HL-60/S4 (cell line): ENCODE measurements around the gene ZC3H11A.
"Not testable (repeated sequence)": the region's sequence is repeated elsewhere in the genome, so short reads cannot be mapped to it uniquely, and the experiment has no call there.

ENCODE experiments used
- in situ Hi-C: fragments of 300-500 bp; cut with MboI; formaldehyde crosslinking; loops from 2 replicates; pipeline ENCODE4 v1.14.3; 2022; ENCODE audit warnings: low sequenced_read_pairs

ZC3H11A gene

DNA sequence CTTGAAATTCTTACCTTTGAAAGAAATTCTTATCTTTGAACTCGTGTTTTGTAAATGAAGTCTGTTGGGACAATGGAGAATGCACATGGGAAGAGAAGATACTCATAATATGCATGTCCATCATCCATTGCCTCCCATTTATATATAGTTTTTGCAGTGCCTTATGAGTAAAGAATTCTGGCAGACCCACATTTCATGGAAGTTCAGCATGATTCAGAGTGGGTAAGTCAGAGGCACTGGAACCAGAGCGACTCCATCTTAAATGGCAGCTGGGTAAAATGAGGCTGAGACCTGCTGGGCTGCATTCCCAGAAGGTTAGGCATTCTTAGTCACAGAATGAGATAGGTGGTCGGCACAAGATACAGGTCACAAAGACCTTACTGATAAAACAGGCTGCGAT is 16.6 kb upstream of the ZC3H11A start:
- in situ Hi-C loops = no loop called here

DNA sequence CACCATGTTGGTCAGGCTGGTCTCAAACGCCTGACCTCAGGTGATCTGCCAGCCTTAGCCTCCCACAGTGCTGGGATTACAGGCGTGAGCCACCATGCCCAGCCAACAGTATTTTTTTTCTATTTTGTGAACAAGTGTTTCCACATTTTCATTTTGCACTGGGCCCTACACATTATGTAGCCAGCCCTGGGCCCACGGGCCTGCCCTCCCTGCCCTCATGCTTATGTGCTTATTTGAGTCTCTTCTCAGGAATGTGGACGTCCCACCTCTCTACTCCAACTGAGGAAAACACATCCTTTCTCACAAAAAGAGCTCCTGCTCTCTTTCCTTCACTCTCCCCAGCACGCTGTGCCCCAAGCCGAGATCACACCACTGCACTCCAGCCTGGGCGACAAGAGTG is 13.5 kb upstream of the ZC3H11A start:
- in situ Hi-C loops = no loop called here

DNA sequence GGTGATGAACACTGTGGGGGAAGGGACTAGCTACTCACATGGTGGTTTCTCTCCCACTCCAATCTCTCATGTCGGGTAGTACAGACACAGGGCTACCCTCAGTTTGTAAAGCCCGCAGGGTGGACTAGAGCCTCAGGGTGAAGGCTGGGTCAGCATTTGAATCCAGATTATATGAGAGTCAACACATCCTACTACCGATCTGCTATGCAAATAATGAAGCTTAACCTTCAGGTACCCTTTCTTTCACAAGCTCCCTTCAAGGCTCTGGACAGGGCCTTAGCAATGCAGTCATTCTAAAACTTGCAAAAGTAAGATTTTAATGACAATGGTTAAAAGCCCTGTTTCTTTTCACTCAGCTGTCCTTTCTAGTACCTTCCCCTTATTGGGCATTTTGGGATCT is 5.5 kb upstream of the ZC3H11A start:
- in situ Hi-C loops = no loop called here

DNA sequence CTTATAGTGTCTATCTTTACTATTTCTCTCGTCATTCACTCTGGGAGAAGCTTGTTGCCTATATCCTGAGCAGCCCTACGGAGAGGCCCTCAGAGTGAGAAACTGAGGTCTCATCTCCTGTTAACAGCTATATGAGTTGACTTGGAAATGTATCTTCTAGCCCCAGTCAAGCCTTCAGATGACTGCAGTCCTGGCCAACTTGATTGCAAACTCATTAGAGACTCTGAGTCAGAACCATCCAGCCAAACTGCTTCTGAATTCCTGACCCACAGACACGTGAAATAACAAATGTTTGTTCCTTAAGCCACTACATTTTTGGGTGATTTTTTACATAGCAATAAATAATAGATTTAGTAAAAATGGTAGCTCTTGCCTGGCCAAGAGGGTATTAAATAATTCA is 3.9 kb upstream of the ZC3H11A start:
- in situ Hi-C loops = no loop called here

DNA sequence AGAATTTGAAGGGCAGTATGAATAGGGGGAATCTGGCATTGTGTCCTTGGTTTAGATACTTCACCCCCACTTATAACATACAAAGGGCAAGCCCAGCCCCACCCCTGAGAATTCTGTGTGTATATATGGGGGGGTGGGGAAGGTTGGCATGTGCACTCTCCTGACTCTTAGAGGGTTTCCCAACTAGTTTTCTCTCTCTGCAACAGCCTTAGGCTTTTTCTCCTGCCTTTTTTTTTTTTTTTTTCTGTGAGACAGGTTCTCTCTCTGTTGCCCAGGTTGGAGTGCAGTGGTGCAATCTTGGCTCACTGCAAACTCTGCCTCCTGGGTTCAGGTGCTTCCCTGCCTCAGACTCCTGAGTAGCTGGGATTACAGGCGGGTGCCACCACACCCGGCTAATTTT is 2.9 kb upstream of the ZC3H11A start:
- in situ Hi-C loops = no loop called here

DNA sequence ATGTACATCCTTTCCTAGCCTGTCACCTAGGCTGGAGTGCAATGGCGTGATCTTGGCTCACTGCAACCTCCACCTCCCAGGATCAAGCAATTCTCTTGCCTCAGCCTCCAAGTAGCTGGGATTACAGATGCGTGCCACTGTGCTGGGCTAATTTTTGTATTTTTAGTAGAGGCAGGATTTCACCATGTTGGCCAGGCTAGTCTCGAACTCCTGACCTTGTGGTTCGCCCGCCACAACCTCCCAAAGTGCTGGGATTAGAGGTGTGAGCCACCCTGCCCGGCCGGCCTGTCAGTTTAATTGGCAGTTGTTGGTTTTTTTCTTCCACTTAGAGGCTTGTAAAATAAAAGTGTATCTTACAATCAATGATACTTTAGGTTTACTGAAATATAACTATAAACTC is 1.9 kb upstream of the ZC3H11A start:
- in situ Hi-C loops = not testable (repeated sequence)

DNA sequence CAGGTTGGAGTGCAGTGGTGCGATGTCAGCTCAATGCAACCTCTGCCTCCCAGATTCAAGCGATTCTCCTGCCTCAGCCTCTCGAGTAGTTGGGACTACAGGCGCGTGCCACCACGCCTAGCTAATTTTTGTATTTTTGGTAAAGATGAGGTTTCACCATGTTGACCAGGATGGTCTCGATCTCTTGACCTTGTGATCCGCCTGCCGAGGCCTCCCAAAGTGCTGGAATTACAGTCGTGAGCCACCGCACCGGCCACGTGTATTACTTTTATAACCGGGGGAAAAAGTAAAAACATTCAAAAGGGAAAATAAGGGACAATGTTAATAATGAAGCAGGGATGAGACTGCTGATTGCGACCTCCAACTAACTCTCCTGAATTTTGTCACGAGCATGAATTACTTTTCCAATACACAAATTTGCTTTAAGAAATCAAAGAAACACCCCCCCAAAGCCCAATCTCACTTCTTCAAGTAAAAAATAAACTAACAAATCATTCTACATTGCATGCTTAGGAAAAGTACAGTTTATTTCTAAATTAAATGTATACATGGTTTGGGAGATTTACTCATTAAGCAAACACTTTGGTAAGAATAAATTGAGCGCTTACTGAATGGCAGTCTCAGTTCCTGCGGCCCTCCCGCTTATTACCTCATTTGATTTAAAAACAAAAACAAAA is 521 bp upstream of the ZC3H11A start:
- in situ Hi-C loops = no loop called here

DNA sequence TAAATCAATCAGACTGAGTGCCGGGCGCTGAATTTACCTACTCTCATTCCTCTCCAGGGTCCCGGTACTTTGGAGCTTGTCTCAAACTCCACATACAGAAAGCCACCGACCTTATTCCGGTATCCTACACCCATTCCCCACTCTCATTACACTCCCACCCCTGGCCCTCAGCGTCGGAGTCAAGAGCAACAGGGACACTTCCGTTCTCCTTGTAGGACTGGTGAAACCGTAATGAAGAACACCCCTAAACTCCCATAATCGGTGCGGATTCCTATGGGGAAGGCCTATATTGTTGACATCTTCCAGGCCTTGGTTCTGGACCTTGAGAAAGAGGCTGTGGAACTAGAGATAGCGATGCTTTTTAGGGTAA is 798 bp downstream of the ZC3H11A start:
- in situ Hi-C loops = no loop called here

DNA sequence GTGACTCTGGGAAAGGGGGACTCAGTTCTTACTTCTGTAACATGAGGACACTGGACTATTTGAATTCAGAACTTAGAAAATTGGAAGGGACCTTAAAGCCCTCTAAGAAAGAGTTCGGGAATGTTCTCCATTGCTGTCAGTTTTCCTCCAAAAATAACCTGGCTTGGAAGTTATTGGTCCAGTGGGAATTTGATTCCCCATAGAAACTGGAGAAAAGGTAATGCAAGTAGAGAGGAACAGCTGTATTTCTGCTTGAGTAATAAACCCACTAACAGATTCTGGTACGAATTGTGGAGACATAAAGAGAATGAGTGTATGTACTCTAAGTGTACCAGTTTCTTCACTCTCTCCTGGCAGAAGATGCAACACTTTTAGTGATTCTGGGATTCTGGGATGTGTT is 1.8 kb downstream of the ZC3H11A start:
- in situ Hi-C loops = no loop called here

DNA sequence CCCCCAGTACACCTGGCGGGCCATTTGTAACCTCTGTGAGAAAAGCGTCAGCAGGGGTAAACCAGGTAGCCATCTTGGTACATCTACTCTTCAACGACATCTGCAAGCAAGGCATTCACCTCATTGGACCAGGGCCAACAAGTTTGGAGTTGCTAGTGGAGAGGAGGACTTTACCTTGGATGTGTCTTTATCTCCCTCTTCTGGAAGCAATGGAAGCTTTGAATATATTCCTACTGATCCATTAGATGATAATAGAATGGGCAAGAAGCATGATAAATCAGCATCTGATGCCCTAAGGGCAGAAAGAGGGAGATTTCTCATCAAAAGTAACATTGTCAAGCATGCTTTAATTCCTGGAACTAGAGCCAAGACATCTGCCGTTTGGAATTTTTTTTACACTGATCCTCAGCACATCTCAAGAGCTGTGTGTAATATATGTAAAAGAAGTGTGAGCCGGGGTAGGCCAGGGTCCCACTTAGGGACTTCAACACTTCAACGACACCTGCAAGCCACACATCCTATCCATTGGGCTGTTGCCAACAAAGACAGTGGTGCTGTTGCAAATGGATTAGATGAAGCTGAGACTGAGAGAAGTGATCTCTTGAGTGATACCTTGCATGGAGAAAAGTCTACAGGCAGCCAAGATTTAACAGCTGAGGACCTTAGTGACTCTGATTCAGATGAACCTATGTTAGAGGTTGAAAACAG is 2.7 kb downstream of the ZC3H11A start:
- in situ Hi-C loops = no loop called here

DNA sequence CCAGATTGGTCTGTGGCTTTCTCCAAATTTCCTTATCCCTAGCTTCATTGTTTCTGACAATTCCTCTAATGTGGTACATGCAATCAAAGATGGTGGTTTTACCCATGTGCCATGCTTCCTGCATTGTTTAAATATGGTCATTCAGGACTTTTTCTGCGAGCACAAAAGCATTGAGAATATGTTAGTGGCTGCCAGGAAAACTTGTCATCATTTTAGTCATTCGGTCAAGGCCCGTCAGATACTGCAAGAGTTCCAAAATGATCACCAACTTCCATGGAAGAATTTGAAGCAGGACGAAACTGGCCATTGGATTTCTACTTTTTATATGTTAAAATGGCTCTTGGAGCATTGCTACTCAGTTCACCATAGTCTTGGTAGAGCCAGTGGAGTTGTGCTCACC is 3.7 kb downstream of the ZC3H11A start:
- in situ Hi-C loops = no loop called here

DNA sequence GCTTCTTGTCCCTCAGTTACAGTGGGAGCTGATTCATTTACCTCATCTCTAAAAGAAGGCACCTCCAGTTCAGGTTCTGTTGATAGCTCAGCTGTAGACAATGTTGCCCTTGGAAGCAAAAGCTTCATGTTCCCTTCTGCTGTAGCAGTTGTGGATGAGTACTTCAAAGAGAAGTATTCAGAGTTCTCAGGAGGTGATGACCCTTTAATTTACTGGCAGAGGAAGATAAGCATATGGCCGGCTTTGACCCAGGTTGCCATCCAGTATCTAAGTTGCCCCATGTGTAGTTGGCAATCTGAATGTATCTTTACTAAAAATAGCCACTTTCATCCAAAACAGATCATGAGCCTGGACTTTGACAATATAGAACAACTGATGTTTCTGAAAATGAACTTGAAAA is 4.5 kb downstream of the ZC3H11A start:
- in situ Hi-C loops = no loop called here

DNA sequence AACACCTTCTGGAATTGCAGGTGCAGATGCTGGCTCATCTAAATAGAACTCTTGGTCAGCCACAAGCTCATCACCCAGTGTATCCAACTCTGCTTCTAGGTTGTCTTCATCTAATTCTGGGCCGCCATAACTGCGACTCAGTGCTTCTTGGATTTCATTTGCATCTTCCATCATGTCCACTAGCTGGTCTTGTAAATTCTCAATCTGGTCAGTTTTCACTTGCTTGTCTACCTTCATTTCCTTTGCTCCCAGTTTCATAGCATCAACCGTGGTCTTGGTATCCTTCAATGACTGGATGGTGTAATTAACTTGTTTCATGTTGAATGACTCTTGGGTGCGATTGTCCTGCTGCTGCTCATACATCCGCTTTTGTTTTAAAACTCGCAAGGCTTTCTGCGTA is 10.3 kb downstream of the ZC3H11A start:
- in situ Hi-C loops = no loop called here

DNA sequence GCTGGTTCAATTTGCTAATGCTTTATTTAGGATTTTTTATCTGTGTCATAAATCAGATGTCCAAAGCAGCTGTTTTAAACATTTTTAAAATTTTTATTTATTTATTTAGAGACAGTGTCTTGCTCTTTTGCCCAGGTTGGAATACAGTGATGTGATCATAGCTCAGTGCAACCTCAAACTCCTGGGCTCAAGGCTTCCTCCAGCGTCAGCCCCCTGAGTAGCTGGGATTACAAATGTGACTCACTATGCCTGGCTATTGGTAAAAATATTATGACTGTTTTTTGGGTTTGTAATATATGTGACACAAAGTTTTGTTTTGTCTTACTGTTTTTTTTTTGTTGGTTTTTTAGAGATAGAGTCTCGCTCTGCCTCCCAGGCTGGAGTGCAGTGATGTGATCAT is 11.8 kb downstream of the ZC3H11A start:
- in situ Hi-C loops = no loop called here

DNA sequence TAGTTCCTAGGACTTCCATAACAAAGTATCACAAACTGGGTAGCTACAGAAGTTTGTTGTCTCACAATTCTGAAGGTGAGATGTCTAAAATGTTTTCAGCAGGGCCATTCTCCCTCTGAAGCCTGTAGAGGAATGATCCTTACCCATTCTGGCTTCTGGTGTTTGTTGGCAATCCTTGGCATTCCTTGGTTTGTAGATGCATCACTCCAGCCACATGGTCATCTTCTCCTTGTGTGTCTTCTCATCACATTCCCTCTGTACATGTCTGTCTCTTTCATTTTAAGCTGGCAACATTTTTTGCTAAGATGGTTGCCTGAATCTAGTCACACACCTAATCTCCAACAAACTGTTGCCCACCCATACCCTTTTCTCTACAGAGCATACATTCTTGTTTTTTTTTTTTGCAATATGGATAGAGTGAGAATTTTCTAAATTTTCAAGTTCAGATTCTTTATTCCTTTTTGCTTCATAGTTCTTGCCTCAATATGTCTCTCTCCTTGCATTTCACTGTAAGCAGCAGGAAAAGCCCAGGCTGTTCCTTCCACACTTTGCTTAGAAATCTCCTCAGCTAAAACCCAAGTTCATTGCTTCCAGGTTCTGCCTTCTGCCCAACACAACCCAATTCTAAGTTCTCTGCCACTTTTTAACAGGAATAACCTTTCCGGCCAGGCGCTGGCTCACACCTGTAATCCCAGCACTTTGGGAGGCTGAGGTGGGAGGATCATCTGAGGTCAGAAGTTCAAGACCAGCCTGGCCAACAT is 18.3 kb downstream of the ZC3H11A start:
- in situ Hi-C loops = no loop called here

DNA sequence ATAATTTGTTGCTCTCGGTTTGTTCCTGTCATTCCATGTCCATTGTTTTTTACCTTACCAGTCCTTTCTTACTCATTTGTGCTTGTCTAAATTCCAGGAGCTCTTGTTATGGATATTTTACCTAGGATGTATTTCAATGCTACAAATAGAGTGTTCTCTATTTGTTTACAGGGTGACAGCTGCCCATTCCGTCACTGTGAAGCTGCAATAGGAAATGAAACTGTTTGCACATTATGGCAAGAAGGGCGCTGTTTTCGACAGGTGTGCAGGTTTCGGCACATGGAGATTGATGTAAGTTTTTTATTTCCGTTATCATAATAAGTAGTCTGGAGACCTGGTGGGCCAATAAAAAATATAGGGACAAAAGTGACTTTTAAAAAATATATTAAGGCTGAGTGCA is 23.0 kb downstream of the ZC3H11A start:
- in situ Hi-C loops = no loop called here

DNA sequence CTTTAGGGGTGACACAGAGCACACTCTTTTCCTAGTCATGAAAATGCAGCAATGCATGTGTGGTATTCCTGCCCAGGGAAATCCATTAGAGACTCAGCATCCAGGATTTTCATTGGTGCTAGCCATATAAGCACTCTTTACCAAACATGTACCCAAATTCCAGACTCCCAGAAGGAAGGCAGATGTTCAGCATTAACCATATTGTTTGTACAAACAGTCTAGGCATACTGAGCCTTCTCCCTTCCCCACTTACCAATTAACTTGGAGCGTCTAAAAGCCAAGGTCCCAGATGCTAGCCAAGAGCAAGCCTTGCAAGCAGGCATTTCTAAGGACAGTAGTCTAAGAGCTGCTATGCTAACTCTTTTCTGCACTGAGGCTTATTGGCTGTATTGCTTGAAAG is 27.9 kb downstream of the ZC3H11A start:
- in situ Hi-C loops = no loop called here

DNA sequence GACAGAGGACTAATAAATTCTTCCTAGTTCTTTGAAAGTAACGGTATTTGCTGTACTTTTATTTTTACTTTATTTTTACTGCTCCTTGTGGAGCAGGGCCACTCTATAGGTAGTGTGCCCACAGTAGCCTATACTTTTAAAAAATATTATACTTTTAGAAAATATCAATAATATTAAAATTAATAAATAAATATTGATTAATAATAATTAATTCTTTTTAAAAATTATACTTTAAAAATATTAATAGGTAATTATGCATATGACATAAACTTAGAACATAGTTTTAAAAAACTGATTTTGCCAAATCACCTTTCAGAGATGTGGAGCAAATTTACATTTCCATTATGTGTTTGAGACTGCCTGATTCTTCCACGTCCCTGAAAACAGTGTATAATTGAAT is 30.8 kb downstream of the ZC3H11A start:
- in situ Hi-C loops = no loop called here

DNA sequence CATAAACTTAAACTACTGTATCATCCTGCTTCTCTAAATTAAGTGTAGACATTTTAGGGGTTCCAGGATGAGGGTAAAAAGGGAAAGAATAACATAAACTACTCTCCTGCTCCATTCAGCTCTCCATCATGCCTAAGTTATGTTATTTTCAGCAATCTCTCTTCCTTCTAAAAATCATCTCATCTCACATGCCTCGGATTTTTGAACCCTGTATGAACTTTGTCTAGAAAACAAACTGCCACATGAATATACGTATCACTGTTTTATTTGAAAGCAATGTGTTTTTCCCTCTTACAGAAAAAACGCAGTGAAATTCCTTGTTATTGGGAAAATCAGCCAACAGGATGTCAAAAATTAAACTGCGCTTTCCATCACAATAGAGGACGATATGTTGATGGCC is 32.6 kb downstream of the ZC3H11A start:
- in situ Hi-C loops = no loop called here

DNA sequence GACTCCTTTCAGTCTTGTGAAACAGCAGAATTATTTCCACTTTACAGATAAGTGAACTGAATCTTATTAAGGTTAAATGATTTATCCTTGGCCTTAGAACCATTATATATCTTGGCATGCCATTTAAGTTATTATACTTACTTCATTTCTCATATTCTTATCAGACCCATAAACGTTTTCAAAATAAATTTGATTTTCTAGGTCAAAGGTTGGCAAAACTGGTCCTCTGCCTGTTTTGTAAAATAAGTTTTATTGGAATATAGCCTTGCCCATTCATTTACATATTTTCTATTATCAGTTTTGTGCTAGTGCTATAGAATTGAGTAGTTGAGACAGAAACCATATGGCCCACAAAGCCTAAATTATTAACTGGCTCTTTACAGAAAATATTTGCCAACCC is 33.1 kb downstream of the ZC3H11A start:
- in situ Hi-C loops = no loop called here

DNA sequence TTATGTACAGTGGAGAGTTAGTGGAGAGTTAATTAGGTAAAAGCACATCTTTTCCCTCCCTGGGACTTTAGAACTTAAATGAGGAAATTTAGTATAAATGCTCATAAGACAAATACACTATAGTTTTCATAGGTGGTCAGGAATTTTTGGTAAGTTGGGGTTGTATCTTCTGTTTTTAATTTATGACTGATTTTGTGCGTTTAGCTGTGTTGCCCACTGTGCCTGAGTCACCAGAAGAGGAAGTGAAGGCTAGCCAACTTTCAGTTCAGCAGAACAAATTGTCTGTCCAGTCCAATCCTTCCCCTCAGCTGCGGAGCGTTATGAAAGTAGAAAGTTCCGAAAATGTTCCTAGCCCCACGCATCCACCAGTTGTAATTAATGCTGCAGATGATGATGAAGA is 33.8 kb downstream of the ZC3H11A start:
- in situ Hi-C loops = not testable (repeated sequence)

DNA sequence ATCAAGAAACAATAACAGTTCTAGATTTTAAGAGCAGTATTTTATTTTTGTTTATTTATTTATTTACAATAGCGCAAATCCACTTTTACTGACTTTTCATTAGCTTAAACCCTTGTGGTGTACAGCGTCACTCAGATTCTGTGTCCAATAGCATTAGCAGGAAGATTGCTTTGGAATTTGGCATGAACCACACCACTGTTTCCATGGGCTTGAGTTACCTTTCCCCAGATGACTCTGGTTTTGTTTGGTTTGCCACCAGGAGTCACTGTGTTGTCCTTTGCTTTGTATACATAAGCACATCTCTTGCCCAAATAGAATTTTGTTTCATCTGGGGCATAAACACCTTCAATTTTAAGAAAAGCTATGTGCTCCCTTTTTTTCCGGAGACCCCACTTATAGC is 40.1 kb downstream of the ZC3H11A start:
- in situ Hi-C loops = no loop called here
